Stimulated activated effector memory CD8-positive, alpha-beta T cell treated with anti-CD3 and anti-CD28 coated beads, Interleukin-12 subunit alpha, Interleukin-12 subunit beta, amount 100 ng/mL, for 72 hours (primary cell): ENCODE data around the gene SFT2D2.
A peak's percentile ranks its signal among the peaks of the same experiment; 100 is the strongest.

Experiments used
- ATAC-seq: fragments of 150-1000 bp; cut with Tn5 transposase; 2 replicates; pipeline ENCODE4 v1.10.0; 2021
- DNase-seq, 2 donors: peaks; one replicate each; pipeline ENCODE4 v3.0.0; 2021 to 2022; ENCODE audit warnings: low spot score in 2 of 2
- H3K27ac Mint-ChIP-seq: one replicate; pipeline ENCODE4 v1.8.0; 2022; ENCODE audit warnings: mild to moderate bottlenecking, mixed read lengths
- H3K36me3 Mint-ChIP-seq: one replicate; pipeline ENCODE4 v1.8.0; 2022; ENCODE audit warnings: mild to moderate bottlenecking, mixed read lengths
- H3K4me1 Mint-ChIP-seq: one replicate; pipeline ENCODE4 v1.8.0; 2022; ENCODE audit warnings: mixed read lengths
- H3K4me3 Mint-ChIP-seq: one replicate; pipeline ENCODE4 v1.8.0; 2022; ENCODE audit warnings: mild to moderate bottlenecking, mixed read lengths
- H3K9me3 Mint-ChIP-seq: one replicate; pipeline ENCODE4 v1.8.0; 2022; ENCODE audit warnings: mixed read lengths

The SFT2D2 gene

DNA sequence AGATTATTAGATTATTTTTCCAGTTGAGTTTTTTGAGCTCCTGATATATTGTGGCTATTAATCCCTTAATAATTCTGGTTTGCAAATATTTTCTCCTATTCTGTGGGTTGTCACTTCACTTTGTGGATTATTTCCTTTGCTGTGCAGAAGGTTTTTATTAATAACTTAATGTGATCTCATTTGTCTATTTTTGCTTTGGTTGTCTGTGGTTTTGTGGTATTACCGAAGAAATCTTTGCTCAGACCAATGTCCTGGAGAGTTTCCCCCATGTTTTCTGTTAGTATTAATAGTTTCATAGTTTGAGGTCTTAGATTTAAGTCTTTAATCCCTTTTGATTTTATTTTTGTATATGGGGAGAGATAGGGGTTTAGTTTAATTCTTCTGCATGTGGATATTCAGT is 47.8 kb downstream of the SFT2D2 start:
- no peak overlapping the region for H3K27ac Mint-ChIP-seq

DNA sequence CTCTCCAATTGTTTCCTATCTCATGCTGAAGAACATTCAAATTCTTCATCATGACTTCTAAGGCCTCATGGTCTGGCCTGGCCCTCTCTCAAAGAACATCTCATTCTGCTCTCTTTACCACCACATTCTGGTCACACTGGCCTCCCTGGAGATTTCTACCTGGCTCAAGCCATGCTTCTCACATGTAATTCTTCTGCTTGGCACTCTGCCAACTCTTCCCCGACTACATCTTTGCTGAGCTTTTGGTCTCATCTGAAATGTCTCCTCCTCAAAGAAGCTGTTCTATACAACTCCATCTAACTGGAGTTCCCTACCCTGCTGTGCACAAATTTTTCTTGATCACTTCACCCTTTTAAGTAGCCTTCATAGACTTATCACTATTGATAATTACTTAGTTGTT is 53.4 kb downstream of the SFT2D2 start:
- DNase-seq (no peak), ATAC-seq (no peak)
- Mint-ChIP-seq H3K4me1 (peaks cover 8% of the 10 kb centered on the region), H3K4me3 (no peak overlapping the region), H3K27ac (no peak overlapping the region), H3K9me3 (no peaks in the 10 kb centered on the region), H3K36me3 (no peaks in the 10 kb centered on the region)

More for the DNA sequence above, 47.8 kb downstream of the SFT2D2 start:
- Mint-ChIP-seq H3K9me3 (no peaks in the 10 kb centered on the region), H3K4me3 (no peak overlapping the region), H3K36me3 (no peaks in the 10 kb centered on the region), H3K4me1 (peaks cover 10% of the 10 kb centered on the region)
- ATAC-seq (no peak), DNase-seq (no peak)

DNA sequence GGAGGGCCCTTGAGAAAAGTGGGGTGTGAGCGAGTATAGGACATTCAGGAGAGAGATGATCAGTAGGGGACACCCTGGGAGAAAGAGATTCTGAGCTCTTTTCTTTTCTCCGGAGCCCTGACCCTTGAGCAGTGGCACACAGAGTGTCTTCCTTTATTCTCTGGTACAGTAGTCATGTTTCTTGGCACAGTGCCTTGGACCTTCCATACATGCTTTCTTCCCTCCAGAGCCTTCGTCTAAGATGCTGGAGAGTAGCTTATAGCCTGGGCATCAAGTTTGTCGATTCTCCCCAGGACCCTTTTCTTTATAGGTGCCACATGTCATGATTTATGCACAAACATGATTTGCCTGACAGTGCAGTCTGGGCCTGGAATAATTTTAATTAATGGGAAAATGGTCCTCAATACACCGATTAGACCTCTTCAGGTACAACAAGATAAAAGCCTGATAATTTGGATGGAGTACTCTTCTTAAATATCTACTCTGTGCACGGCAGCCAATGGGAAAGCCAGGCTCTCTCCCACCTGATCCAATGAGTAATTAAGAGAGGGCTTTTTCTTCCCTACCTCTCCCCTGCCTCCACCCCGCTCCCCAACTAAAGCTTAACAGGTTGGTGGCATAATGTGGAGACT is 54.6 kb downstream of the SFT2D2 start, which contains the start of gene TBX19:
Gene TBX19 (plus strand): TSS at position 582 of the 632 bp plus-strand sequence. CDS start 214 bp downstream, outside the sequence.
- H3K36me3 Mint-ChIP-seq = no peaks in the 10 kb centered on the region
- peaks cover 7% of the 10 kb centered on the region for H3K4me1 Mint-ChIP-seq
- ATAC-seq (no peak), DNase-seq (no peak)
- H3K4me3 Mint-ChIP-seq = no peak within 1 kb of the TSS
- no peaks in the 10 kb centered on the region for H3K9me3 Mint-ChIP-seq
- H3K27ac Mint-ChIP-seq = no peak within 1 kb of the TSS

DNA sequence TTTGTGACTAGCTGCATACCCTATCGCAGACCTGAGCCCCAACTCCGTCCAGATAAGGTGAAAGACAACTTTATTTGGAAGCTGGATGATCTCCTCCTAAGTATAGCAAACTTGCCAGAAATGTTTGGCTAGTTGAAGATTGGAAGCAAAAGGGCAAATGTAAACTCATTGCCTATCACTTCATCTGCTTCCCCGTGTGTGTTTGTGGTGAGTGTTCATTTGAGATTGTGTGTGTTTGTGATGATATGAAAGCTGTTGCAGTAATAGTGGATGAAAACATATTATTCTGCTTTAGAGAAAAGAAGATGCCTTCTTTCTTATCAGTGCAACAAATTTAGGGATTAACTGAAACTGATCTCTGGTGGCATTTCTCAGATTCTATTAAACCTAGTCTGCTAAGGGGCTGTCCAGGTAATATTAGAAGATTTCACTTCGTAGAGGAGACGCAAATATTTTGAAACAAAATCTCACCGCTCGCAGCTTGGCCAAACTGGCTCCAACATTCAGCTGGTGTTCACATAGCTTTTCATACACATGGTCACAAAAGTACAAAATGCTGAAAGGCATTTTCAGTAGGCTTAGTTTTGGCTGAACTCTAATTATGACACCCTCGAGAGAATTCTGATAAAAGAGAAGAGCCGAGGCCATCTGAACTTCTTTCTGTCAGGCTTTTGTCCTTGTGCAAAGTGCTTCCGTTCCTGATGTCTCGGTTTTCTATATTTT is 56.0 kb downstream of the SFT2D2 start:
- Mint-ChIP-seq H3K36me3 (no peaks in the 10 kb centered on the region), H3K27ac (no peak overlapping the region), H3K9me3 (no peaks in the 10 kb centered on the region), H3K4me3 (no peak overlapping the region), H3K4me1 (peaks cover 14% of the 10 kb centered on the region)
- no peak for DNase-seq
- no peak for ATAC-seq

DNA sequence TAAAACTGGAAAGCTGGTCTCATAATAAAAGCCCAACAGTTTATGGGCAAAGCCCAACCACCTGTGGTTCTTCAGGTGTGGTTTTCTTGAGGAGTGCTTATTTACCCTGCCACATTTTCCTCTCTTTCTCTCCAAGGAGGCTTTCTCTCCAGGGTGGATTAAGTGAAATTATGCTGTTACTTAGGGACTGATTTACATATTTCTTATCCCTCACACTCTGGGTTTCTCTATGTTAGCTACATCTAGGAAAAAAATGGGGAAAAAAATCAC is 59.7 kb downstream of the SFT2D2 start:
- Mint-ChIP-seq H3K27ac (no peak overlapping the region), H3K36me3 (no peaks in the 10 kb centered on the region)

DNA sequence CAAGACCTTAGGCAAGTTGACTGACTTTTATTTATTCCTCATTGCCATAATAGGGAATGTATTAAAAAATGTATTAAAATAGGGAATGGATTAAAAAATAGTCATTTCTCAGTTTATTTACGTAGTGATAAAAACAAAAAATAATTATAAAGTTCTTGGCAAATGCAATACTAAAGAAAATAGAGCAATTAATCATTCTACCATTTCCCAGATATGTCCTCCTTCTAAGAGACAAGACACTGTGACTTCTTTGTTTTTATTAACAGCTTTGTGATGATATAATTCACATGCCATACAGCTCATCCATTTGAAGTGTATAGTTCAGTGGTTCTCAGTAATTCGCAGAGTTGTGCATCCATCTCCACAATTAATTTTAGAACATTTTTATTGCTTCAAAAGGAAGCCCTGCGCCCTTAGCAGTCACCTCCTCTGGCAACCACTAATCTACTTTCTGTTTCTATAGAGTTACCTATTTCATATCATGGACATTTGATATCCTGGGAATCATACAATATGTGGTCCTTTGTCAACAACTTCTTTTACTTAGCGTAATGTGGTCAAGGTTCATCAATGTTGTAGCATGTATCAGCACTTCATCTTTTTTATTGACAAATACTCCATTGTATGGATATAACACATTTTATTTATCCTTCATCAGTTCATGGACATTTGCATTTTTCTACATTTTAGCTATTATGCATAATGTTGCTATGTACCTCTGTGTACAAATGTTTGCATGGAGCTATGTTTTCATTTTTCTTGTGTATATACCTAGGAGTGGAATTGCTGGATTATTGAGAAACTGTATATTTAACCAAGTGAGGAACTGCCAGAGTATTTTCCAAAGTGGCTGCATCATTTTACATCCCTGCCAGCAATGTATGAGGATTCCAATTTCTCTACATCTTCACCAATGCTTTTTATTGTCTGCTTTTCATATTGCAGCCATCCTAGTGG is 60.4 kb downstream of the SFT2D2 start:
- Mint-ChIP-seq H3K27ac (no peak overlapping the region), H3K4me1 (peaks cover 15% of the 10 kb centered on the region), H3K36me3 (no peaks in the 10 kb centered on the region), H3K9me3 (no peaks in the 10 kb centered on the region), H3K4me3 (no peak overlapping the region)
- ATAC-seq = no peak
- DNase-seq = no peak

More for the DNA sequence above, 59.7 kb downstream of the SFT2D2 start:
- no peak for ATAC-seq
- DNase-seq = no peak
- no peaks in the 10 kb centered on the region for H3K9me3 Mint-ChIP-seq
- peaks cover 15% of the 10 kb centered on the region for H3K4me1 Mint-ChIP-seq
- no peak overlapping the region for H3K4me3 Mint-ChIP-seq

DNA sequence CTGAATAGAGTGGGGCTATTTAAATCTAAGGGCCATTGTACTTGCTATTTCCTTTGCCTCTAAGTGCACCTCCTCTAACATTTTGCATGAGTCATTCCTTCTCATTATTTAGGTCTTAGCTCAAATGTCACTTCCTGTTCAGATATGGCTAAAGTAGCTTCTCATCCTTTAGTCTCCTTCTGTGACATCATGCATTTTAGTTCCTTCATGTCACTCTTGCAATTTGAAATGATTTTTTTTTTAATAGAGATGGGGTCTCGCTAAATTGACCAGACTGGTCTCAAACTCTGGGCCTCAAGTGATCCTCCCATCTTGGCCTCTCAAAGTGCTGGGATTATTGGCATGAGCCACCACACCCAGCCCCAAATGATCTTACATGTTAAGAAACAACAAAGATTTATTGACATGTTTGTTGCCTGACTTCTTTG is 61.4 kb downstream of the SFT2D2 start:
- ATAC-seq (peak; percentile 91), DNase-seq (no peak)
- Mint-ChIP-seq H3K9me3 (no peaks in the 10 kb centered on the region), H3K27ac (peak overlapping the region; percentile 41), H3K36me3 (no peaks in the 10 kb centered on the region), H3K4me1 (peaks cover 15% of the 10 kb centered on the region), H3K4me3 (no peak overlapping the region)

DNA sequence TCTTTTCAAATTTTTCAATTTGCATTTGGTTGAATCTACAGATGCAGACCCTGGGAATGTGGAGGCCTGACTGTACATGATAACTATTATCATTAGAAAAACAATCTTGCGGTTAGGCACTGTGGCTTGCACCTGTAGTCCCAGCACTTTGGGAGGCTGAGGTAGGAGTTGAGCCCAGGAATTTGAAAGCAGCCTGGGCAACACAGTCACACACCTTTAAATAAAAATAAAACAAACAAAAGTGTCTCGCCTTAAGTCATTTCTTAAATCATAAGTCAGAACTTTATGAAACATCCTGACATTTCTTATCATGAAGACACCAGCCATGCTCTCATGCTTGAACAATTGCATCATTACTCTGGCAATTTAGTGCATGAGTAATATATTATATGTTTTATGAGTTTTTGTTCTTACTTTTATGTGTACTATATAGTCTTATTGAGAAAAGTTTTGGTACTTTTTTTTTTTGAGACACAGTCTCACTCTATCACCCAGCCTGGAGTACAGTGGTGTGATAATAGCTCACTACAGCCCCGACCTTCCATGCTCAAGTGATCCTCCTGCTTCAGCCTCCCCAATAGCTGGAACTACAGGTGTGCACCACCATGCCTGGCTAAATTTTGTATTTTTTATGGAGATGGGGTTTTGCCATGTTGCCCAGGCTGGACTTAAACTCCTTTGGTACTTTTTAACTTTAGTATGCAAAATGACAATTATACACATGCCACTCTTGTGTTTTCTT is 62.7 kb downstream of the SFT2D2 start:
- DNase-seq = no peak
- H3K4me3 Mint-ChIP-seq = no peak overlapping the region
- H3K9me3 Mint-ChIP-seq = no peaks in the 10 kb centered on the region
- H3K4me1 Mint-ChIP-seq = peaks cover 15% of the 10 kb centered on the region
- H3K27ac Mint-ChIP-seq = no peak overlapping the region
- no peaks in the 10 kb centered on the region for H3K36me3 Mint-ChIP-seq
- no peak for ATAC-seq

DNA sequence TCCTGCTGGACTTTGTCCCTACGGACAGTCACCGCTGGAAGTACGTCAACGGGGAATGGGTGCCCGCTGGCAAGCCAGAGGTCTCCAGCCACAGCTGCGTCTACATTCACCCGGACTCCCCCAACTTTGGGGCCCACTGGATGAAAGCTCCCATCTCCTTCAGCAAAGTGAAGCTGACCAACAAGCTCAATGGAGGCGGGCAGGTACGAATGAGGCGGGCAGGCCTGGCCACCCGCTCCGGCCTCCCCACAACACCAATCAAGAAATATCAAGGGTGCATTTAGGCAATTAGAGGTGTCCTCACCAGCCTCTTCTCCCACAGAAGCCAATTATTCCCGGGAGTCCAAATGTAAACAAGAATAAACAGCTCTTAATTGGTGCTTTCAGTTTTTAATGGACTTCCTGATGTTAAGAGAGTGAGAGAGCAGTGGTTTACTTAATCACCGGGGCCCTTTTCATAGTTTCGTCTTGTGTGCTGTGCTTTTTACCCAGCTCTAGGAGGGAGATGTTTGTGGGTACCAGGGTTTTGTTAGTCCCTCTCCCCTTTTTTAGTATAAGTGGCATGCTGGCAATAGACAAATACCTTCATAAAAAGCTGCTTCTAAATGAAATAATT is 65.5 kb downstream of the SFT2D2 start:
- Mint-ChIP-seq H3K36me3 (no peaks in the 10 kb centered on the region), H3K4me1 (peaks cover 12% of the 10 kb centered on the region), H3K4me3 (no peak overlapping the region), H3K9me3 (no peaks in the 10 kb centered on the region), H3K27ac (no peak overlapping the region)
- ATAC-seq (no peak), DNase-seq (no peak)

DNA sequence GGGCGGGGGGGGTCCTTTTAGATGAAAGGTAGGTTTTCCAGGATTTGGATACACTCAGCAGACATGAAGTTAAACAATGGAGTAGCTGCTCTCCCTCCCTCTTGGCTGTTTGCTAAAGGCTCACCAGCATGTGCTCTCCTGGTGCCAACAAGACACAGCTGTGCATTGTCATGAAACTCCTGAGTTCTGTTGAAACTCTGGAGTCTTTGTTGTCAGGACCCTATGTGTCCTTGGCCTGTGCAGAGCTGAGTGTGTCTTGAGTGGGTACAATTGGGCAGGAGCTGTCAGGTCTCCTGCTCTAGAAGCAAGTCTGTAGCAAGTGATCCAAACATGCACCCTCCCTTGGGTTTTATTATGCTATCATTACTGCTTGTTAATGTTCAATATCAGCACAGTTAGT is 67.6 kb downstream of the SFT2D2 start:
- no peaks in the 10 kb centered on the region for H3K36me3 Mint-ChIP-seq
- no peaks in the 10 kb centered on the region for H3K9me3 Mint-ChIP-seq
- no peaks in the 10 kb centered on the region for H3K4me1 Mint-ChIP-seq
- H3K27ac Mint-ChIP-seq = no peak overlapping the region
- DNase-seq = no peak
- H3K4me3 Mint-ChIP-seq = no peak overlapping the region
- no peak for ATAC-seq

DNA sequence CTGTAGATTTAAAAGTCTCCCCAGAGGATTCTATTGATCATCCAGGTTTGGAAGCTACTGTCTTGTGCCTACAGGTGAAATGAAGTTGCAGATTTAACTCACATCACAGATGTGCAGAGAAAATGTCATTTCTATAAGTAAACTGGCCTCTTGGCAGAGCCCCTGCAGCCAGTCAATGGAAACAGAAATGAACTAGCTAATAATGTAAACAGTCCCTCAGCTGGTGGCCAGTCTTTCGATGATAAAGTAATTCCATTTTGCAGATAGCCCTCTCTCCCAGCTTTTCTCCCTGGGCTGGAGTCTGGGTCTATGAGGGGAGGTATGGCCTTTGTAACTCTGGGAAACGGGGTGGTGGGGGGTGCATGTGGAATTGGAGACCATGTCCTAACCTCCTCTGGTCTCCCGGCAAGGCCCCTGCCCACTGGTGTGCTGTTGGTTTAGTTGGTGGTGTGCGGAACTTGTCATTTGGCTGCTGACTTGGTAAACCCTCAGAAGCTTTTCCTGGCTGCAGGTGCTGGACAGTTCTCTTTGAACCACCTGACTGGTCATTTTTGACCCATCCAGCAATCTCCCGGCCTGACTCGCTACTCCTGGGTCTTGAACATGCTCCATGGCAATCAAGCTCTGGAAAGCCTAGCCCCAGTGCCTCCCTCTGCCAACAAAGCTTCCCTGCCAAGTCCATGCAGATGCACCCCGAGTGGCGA is 69.8 kb downstream of the SFT2D2 start:
- Mint-ChIP-seq H3K9me3 (no peaks in the 10 kb centered on the region), H3K4me3 (no peak overlapping the region)

DNA sequence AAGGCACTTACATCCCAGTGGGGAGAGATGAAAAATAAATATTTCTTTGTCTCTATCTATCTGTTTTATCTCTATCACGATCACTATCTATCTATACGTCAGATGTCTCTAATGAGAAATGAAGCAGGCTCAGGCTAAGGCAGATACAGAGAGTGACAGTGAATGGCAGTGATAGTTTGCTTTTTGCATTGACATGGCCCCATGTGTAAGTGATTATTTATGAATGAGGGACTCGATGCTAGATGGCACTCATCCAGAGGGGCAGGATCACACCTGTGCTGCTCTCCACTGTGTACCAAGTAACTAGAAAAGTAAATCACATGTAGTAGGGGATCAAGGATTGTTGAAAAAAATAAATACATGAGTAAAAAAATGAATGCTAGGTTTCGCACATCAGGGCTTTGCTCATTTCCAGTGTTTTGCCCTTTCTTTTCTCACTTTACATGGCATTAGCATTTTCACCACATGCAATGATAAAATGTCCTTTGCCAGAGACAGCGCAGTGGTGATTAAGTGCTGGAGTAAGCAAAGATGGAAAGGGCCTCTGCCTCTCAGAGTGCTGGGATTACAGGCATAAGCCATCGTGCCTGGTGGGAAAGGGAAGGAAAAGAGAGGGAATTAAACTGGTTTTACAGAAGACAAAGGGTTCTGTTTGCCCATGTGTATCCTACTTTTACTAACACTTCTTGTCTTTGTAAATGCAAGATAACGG is 71.4 kb downstream of the SFT2D2 start:
- Mint-ChIP-seq H3K9me3 (no peaks in the 10 kb centered on the region), H3K4me1 (no peaks in the 10 kb centered on the region), H3K36me3 (peaks cover 6% of the 10 kb centered on the region), H3K4me3 (no peak overlapping the region), H3K27ac (no peak overlapping the region)
- ATAC-seq = no peak
- no peak for DNase-seq

More for the DNA sequence above, 69.8 kb downstream of the SFT2D2 start:
- DNase-seq (no peak), ATAC-seq (no peak)
- H3K4me1 Mint-ChIP-seq = no peaks in the 10 kb centered on the region
- peaks cover 6% of the 10 kb centered on the region for H3K36me3 Mint-ChIP-seq
- H3K27ac Mint-ChIP-seq = no peak overlapping the region

DNA sequence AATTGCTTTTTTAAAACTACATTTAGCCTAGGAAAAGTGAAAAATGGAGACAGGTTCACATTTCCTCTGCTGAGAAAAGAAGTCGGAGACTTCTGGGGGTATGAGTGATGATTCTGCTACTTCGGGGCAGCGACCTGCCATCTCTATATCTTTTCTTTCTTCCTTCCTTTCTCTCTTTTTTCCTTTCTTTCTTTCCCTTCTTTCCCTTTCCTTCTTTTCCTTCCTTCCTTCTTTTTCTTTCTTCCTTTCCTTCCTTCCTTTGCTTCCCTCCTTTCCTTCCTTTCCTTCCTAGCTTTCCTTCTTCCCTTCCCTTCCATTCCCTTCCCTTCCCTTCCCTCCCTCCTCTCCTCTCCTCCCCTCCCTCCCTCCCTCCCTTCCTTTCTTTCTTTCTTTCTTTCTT is 72.6 kb downstream of the SFT2D2 start:
- Mint-ChIP-seq H3K9me3 (no peaks in the 10 kb centered on the region), H3K4me1 (no peaks in the 10 kb centered on the region), H3K27ac (no peak overlapping the region), H3K4me3 (no peak overlapping the region), H3K36me3 (peaks cover 6% of the 10 kb centered on the region)
- ATAC-seq (no peak), DNase-seq (no peak)

DNA sequence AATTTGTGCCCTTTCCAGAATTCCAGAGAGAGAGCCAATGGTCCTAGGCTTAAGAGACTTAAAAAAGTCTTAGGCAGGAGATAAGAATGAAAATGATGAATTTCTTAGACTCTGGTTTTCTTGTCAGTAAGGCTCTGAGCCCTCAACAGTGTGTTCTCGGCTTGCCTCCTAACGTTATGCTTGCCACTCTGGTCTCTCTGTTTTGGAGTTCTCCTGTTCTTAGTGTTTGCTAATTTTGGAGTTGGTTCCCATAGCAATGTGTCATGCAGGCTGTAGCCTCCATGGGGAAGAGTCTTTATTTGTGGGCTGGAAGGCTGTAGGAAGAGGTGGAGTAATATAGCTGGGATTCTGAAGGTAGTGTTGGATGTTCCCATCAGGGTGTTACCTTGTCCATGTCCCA is 74.8 kb downstream of the SFT2D2 start:
- H3K4me3 Mint-ChIP-seq = no peak overlapping the region
- H3K4me1 Mint-ChIP-seq = no peaks in the 10 kb centered on the region
- no peak for ATAC-seq
- H3K9me3 Mint-ChIP-seq = no peaks in the 10 kb centered on the region
- no peak for DNase-seq
- H3K36me3 Mint-ChIP-seq = peaks cover 6% of the 10 kb centered on the region
- no peak overlapping the region for H3K27ac Mint-ChIP-seq
